Bronchial epithelial cell (primary cell): ENCODE data around the gene DLEC1. TPM values are rescaled to one million over a fixed set of nuclear protein-coding genes. Genes with fewer than 3 reads are reported as not detected.

Experiments
- DNase-seq: peaks from one replicate; pipeline ENCODE4 v3.0.0-alpha.2; 2010; ENCODE audit warnings: low read depth
- FAIRE-seq: peaks from 2 replicates; lab custom pipeline; 2011; peaks lifted over from hg19 to GRCh38; lab: Jason Lieb, UNC
- H3K27me3 ChIP-seq: 2 replicates; pipeline ENCODE4 v1.5.1; 2011; ENCODE audit warnings: low read length; ENCODE audit not compliant: control insufficient read depth, insufficient read depth
- H3K36me3 ChIP-seq: 2 replicates; pipeline ENCODE4 v1.5.1; 2011; ENCODE audit warnings: low read length; ENCODE audit not compliant: control insufficient read depth, insufficient read depth
- H3K4me3 ChIP-seq: 2 replicates; pipeline ENCODE4 v1.5.1; 2011; ENCODE audit warnings: mild to moderate bottlenecking, low read depth, low read length, control low read depth
- CTCF ChIP-seq: IDR thresholded peaks from 2 replicates; pipeline ENCODE4 v1.5.1; 2011; ENCODE audit warnings: mild to moderate bottlenecking, moderate library complexity, low read length, control low read depth, inconsistent platforms; ENCODE audit not compliant: insufficient read depth, severe bottlenecking
- total RNA-seq: library from RNA; depleted of rRNA; stranded (reverse); fragments of >200 nt; gene quantifications from 2 replicates; pipeline ENCODE4 v1.2.1, GENCODE V29; 2014

DLEC1 gene
- total RNA-seq, 1 donor from 2014 or later: 0.26 TPM

GRCh38 chr3:38021196-38021595 lies 17.8 kb upstream of the DLEC1 start:
- no peaks in the 10 kb centered on the region for H3K27me3 ChIP-seq
- no peak for TF ChIP-seq CTCF
- H3K36me3 ChIP-seq: peaks cover 26% of the 10 kb centered on the region
- DNase-seq (no peak), FAIRE-seq (no peak)
- no peak overlapping the region for H3K4me3 ChIP-seq

- Histone ChIP-seq H3K27me3 (no peaks in the 10 kb centered on the region), H3K36me3 (peaks cover 15% of the 10 kb centered on the region), H3K4me3 (no peak overlapping the region)
- no peak for FAIRE-seq
- no peak for DNase-seq
- no peak for TF ChIP-seq CTCF
Measured at GRCh38 chr3:38022301-38022700, 16.7 kb upstream of the DLEC1 start.

- peaks cover 16% of the 10 kb centered on the region for H3K36me3 ChIP-seq
- no peak overlapping the region for H3K4me3 ChIP-seq
- FAIRE-seq (no peak), DNase-seq (no peak)
- H3K27me3 ChIP-seq: no peaks in the 10 kb centered on the region
- no peak for TF ChIP-seq CTCF
Measured at GRCh38 chr3:38022896-38023709, 15.9 kb upstream of the DLEC1 start.

GRCh38 chr3:38026856-38027255 lies 12.2 kb upstream of the DLEC1 start:
- TF ChIP-seq CTCF: no peak
- peaks cover 2% of the 10 kb centered on the region for H3K36me3 ChIP-seq
- no peak overlapping the region for H3K4me3 ChIP-seq
- FAIRE-seq (no peak), DNase-seq (no peak)
- no peaks in the 10 kb centered on the region for H3K27me3 ChIP-seq

- H3K4me3 ChIP-seq: no peak overlapping the region
- FAIRE-seq: no peak
- DNase-seq: no peak
Measured at GRCh38 chr3:38027466-38028465, 11.2 kb upstream of the DLEC1 start.

More at GRCh38 chr3:38027466-38028465, 11.2 kb upstream of the DLEC1 start:
- Histone ChIP-seq H3K36me3 (peaks cover 2% of the 10 kb centered on the region), H3K27me3 (no peaks in the 10 kb centered on the region)
- TF ChIP-seq CTCF: no peak
